ENCODE results near the gene METRN.

The METRN gene

GRCh38 chr16:684071-684794 lies 30.7 kb upstream of the METRN start, which contains the start of gene JMJD8 (continued):
- TF ChIP-seq TSHZ1 (tag by site-specific recombination; IDR thresholded peaks at IDR 0.05; ENCODE audit: borderline replicate concordance) (no peak), ZFP37 (tag by site-specific recombination; IDR thresholded peaks at IDR 0.05) (no peak), ZNF426 (tag by site-specific recombination; IDR thresholded peaks at IDR 0.05) (no peak), ZNF785 (tag by site-specific recombination; IDR thresholded peaks at IDR 0.05) (no peak), ZFP41 (tag by site-specific recombination; IDR thresholded peaks at IDR 0.05; ENCODE audit: borderline replicate concordance) (no peak), SETDB1 (IDR thresholded peaks at IDR 0.05; ENCODE audit: insufficient read length, low read length) (no peak), ZNF37A (tag by site-specific recombination; IDR thresholded peaks at IDR 0.05) (0 out of 2 replicates have a peak, but pooled peaks have one; percentile 15), ZXDB (tag by site-specific recombination; IDR thresholded peaks at IDR 0.05) (peak; percentile 57), ZNF747 (tag by site-specific recombination; IDR thresholded peaks at IDR 0.05) (no peak), ZNF660 (tag by site-specific recombination; IDR thresholded peaks at IDR 0.05) (no peak; the same call in 1 of the 2 replicates), ZEB2 (tag by site-specific recombination; IDR thresholded peaks at IDR 0.05) (peak; percentile 43), ZNF23 (tag by site-specific recombination; IDR thresholded peaks at IDR 0.05; ENCODE audit: borderline replicate concordance) (no peak), ZNF24 (tag by site-specific recombination; IDR thresholded peaks at IDR 0.05) (no peak), ZNF654 (tag by site-specific recombination; IDR thresholded peaks at IDR 0.05; ENCODE audit: low read depth) (no peak), ZBTB48 (tag by site-specific recombination; IDR thresholded peaks at IDR 0.05) (0 out of 2 replicates have a peak, but pooled peaks have one; percentile 3), ZNF548 (tag by site-specific recombination; IDR thresholded peaks at IDR 0.05) (no peak; the same call in 1 of the 2 replicates), ZSCAN16 (tag by site-specific recombination; IDR thresholded peaks at IDR 0.05) (no peak), ZNF555 (tag by site-specific recombination; conservative IDR thresholded peaks at IDR 0.05) (no peak), ZFP3 (tag by site-specific recombination; IDR thresholded peaks at IDR 0.05; ENCODE audit: low read depth) (no peak), ZNF600 (tag by site-specific recombination; IDR thresholded peaks at IDR 0.05) (peak; percentile 69), MYNN (tag by site-specific recombination; IDR thresholded peaks at IDR 0.05; ENCODE audit: borderline replicate concordance) (peak; percentile 60; the same call in 1 of the 2 replicates), ZNF19 (tag by site-specific recombination; IDR thresholded peaks at IDR 0.05; ENCODE audit: low read depth) (no peak), ZNF311 (tag by site-specific recombination; IDR thresholded peaks at IDR 0.05; ENCODE audit: borderline replicate concordance) (no peak), ZNF549 (tag by site-specific recombination; IDR thresholded peaks at IDR 0.05) (no peak)
- TF ChIP-seq, protein P1, sequence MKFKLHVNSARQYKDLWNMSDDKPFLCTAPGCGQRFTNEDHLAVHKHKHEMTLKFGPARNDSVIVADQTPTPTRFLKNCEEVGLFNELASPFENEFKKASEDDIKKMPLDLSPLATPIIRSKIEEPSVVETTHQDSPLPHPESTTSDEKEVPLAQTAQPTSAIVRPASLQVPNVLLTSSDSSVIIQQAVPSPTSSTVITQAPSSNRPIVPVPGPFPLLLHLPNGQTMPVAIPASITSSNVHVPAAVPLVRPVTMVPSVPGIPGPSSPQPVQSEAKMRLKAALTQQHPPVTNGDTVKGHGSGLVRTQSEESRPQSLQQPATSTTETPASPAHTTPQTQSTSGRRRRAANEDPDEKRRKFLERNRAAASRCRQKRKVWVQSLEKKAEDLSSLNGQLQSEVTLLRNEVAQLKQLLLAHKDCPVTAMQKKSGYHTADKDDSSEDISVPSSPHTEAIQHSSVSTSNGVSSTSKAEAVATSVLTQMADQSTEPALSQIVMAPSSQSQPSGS (tag by site-specific recombination; IDR thresholded peaks at IDR 0.05; ENCODE audit: low read depth), result no peak
- TF ChIP-seq, protein P2, sequence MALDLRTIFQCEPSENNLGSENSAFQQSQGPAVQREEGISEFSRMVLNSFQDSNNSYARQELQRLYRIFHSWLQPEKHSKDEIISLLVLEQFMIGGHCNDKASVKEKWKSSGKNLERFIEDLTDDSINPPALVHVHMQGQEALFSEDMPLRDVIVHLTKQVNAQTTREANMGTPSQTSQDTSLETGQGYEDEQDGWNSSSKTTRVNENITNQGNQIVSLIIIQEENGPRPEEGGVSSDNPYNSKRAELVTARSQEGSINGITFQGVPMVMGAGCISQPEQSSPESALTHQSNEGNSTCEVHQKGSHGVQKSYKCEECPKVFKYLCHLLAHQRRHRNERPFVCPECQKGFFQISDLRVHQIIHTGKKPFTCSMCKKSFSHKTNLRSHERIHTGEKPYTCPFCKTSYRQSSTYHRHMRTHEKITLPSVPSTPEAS (tag by site-specific recombination; IDR thresholded peaks at IDR 0.05), result no peak
- TF ChIP-seq, protein P3, sequence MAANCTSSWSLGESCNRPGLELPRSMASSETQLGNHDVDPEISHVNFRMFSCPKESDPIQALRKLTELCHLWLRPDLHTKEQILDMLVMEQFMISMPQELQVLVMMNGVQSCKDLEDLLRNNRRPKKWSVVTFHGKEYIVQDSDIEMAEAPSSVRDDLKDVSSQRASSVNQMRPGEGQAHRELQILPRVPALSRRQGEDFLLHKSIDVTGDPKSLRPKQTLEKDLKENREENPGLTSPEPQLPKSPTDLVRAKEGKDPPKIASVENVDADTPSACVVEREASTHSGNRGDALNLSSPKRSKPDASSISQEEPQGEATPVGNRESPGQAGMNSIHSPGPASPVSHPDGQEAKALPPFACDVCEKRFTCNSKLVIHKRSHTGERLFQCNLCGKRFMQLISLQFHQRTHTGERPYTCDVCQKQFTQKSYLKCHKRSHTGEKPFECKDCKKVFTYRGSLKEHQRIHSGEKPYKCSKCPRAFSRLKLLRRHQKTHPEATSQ (tag by site-specific recombination; IDR thresholded peaks at IDR 0.05), result peak; percentile 8; the same call in 1 of the 2 replicates
- TF ChIP-seq, protein P4, sequence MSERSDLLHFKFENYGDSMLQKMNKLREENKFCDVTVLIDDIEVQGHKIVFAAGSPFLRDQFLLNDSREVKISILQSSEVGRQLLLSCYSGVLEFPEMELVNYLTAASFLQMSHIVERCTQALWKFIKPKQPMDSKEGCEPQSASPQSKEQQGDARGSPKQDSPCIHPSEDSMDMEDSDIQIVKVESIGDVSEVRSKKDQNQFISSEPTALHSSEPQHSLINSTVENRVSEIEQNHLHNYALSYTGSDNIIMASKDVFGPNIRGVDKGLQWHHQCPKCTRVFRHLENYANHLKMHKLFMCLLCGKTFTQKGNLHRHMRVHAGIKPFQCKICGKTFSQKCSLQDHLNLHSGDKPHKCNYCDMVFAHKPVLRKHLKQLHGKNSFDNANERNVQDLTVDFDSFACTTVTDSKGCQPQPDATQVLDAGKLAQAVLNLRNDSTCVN (tag by site-specific recombination; optimal IDR thresholded peaks at IDR 0.05), result no peak

Measured in HEK293 (cell line).